GM21723 (cell line): ENCODE results near the gene GNE.
A peak's percentile ranks its signal among the peaks of the same experiment; 100 is the strongest.

ENCODE experiments used
- ATAC-seq: cut with Tn5 transposase; IDR thresholded peaks from one replicate; pipeline ENCODE4 v1.9.1; 2021; ENCODE audit warnings: mild to moderate bottlenecking, moderate library complexity; ENCODE audit not compliant: unreplicated experiment

GNE gene

GRCh38 chr9:36173861-36174260, 84.4 kb downstream of the GNE start:
- ATAC-seq, result no peak

DNA sequence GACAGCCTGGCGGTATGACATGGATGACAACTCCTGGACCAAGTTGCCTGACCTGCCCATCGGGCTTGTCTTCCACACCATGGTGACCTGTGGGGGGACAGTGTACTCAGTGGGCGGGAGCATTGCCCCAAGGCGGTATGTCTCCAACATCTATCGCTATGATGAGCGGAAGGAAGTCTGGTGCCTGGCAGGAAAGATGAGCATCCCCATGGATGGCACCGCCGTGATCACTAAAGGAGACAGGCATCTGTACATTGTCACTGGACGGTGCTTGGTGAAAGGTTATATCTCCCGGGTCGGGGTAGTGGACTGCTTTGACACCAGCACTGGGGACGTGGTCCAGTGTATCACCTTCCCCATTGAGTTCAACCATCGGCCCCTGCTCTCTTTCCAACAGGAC, 87.7 kb downstream of the GNE start:
- ATAC-seq, result no peak

GRCh38 chr9:36169708-36170107, 88.5 kb downstream of the GNE start:
- no peak for ATAC-seq

GRCh38 chr9:36169166-36169565, 89.1 kb downstream of the GNE start, which contains the start of gene CCIN:
TSS of gene CCIN (plus strand) at chr9:36169388. CDS start at chr9:36169503, 115 bp downstream.
- ATAC-seq, result no peak

DNA sequence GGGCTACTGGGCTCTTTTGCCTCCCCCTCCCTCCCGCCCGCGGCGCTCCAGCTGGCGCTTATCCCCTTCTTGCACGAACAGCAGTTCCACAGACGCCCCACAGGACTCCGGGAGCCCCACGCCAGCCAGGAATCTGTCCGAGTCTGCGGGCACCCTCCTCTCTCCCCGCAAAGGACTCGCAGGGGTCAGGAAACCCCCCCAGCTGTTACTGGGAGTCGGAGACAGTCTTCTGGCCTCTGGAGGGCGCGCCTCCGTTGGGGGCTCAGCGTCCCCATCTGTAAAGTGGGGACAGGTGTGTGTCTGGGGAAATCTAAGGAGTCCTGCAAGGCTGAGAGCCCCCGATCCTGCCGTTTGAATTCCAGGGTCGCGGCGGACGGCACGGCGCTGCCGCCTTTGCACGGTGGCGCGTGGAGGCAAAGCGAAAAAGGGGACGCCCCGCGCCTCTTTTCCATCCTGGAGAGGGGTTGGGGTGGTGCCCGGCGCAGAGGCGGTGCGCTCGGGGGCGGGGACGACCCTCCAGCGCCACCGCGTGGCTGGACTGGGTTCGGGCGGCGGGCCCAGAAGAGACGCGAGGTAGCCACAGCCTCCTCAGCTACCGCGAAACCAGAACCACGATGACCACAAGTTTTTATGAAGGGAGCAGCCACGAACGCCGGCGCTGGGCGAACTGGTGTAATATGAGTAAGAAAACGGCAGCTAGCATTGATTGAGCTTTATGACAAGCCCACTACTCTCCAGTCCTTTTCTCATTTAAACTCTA, 91.9 kb downstream of the GNE start:
- ATAC-seq, result peak; percentile 87

DNA sequence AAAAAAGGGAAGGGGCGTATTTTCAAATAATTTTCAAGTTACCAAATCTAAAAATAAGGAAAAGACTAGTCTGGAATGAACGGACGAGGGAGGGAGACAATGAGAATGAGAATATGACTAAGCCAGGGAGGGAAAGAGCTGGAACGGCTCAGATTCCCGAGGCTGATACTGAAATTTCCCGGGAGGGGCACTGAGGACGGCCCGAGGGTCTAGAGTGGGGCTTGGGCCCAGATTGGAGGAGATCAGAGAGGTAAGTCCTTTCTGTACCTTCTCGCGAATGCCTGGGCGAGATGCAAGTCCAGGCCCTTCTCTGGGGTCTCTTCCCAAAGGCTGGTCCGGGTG, 92.5 kb downstream of the GNE start:
- no peak for ATAC-seq

DNA sequence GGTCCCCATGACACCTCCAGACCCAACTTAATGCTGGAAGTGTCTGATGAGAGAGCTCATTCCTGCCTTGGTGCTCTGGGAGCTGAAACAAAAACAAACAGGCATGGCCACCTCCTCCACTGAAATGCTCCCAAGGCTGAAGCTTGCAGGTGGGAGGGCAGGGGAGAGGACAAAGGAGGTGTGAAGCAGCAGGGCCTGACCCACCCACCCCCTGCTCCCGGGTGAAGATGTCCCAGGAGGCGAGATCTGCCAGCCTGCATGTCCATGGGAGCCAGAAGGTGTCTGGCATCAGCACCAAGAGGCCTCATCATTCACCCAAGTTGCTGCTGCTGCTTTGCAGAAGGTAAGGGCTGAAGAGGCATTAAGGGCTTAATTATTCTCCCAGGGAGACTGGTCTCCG, 93.3 kb downstream of the GNE start:
- no peak for ATAC-seq
